HepG2 (cell line): ENCODE data around the gene EREG.

Experiments
- TF ChIP-seq, protein P1 (sequence below): sonication (generic); formaldehyde crosslinking; IDR thresholded peaks from 2 replicates; pipeline ENCODE4 v1.4.0; 2020; ENCODE audit warnings: missing genetic modification reagents
- TF ChIP-seq, protein P2 (sequence below): sonication (generic); formaldehyde crosslinking; IDR thresholded peaks from 2 replicates; pipeline ENCODE4 v1.4.0; 2020; ENCODE audit warnings: missing genetic modification reagents
- TF ChIP-seq, protein P3 (sequence below): sonication (generic); formaldehyde crosslinking; IDR thresholded peaks from 2 replicates; pipeline ENCODE4 v1.4.0; 2020; ENCODE audit warnings: low read depth, mild to moderate bottlenecking, missing genetic modification reagents

DNA sequence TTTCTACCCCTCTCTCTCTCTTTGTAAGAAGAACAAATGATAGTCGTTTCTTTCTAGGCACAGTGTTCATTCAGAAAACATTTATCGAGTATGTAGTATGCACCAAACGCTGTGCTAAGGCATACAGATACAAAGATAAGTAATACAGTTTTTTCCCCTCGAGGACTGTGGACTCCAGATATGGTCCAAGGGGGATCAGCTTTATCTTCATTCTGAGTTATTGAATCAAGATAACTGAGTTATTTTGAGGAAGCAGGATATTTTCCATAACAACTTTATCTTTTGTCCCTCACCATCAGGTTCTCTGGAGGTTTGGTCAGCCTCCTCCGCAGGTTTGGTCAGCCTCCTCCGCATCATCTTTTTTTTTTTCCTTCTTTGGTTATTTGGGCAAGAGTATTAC, 15.0 kb downstream of the EREG start:
- TF ChIP-seq, protein P1, sequence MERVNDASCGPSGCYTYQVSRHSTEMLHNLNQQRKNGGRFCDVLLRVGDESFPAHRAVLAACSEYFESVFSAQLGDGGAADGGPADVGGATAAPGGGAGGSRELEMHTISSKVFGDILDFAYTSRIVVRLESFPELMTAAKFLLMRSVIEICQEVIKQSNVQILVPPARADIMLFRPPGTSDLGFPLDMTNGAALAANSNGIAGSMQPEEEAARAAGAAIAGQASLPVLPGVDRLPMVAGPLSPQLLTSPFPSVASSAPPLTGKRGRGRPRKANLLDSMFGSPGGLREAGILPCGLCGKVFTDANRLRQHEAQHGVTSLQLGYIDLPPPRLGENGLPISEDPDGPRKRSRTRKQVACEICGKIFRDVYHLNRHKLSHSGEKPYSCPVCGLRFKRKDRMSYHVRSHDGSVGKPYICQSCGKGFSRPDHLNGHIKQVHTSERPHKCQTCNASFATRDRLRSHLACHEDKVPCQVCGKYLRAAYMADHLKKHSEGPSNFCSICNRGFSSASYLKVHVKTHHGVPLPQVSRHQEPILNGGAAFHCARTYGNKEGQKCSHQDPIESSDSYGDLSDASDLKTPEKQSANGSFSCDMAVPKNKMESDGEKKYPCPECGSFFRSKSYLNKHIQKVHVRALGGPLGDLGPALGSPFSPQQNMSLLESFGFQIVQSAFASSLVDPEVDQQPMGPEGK, result no peak
- TF ChIP-seq, protein P2, sequence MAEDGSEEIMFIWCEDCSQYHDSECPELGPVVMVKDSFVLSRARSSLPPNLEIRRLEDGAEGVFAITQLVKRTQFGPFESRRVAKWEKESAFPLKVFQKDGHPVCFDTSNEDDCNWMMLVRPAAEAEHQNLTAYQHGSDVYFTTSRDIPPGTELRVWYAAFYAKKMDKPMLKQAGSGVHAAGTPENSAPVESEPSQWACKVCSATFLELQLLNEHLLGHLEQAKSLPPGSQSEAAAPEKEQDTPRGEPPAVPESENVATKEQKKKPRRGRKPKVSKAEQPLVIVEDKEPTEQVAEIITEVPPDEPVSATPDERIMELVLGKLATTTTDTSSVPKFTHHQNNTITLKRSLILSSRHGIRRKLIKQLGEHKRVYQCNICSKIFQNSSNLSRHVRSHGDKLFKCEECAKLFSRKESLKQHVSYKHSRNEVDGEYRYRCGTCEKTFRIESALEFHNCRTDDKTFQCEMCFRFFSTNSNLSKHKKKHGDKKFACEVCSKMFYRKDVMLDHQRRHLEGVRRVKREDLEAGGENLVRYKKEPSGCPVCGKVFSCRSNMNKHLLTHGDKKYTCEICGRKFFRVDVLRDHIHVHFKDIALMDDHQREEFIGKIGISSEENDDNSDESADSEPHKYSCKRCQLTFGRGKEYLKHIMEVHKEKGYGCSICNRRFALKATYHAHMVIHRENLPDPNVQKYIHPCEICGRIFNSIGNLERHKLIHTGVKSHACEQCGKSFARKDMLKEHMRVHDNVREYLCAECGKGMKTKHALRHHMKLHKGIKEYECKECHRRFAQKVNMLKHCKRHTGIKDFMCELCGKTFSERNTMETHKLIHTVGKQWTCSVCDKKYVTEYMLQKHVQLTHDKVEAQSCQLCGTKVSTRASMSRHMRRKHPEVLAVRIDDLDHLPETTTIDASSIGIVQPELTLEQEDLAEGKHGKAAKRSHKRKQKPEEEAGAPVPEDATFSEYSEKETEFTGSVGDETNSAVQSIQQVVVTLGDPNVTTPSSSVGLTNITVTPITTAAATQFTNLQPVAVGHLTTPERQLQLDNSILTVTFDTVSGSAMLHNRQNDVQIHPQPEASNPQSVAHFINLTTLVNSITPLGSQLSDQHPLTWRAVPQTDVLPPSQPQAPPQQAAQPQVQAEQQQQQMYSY, result no peak
- TF ChIP-seq, protein P3, sequence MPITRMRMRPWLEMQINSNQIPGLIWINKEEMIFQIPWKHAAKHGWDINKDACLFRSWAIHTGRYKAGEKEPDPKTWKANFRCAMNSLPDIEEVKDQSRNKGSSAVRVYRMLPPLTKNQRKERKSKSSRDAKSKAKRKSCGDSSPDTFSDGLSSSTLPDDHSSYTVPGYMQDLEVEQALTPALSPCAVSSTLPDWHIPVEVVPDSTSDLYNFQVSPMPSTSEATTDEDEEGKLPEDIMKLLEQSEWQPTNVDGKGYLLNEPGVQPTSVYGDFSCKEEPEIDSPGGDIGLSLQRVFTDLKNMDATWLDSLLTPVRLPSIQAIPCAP (CRISPR knock-in tag), result no peak
